ENCODE data around the gene AFAP1L2.

AFAP1L2 gene

GRCh38 chr10:114402871-114403540, 1.3 kb downstream of the AFAP1L2 start:
- peak overlapping the region; percentile 33 for H3K4me3 ChIP-seq (ENCODE audit: low read length)
- H2AFZ ChIP-seq (ENCODE audit: low read depth, low read length): peak overlapping the region; percentile 34
- no peaks in the 10 kb centered on the region for H3K36me3 ChIP-seq (ENCODE audit: insufficient read depth, low read length)
- no peaks in the 10 kb centered on the region for H3K9me3 ChIP-seq (ENCODE audit: low read length)
- peaks cover 17% of the 10 kb centered on the region for H3K4me1 ChIP-seq (ENCODE audit: insufficient read depth, low read length)
- H3K27me3 ChIP-seq (ENCODE audit: insufficient read depth, low read length): peaks cover 45% of the 10 kb centered on the region

- peaks cover 17% of the 10 kb centered on the region for H3K4me1 ChIP-seq (ENCODE audit: insufficient read depth, low read length)
- H3K36me3 ChIP-seq (ENCODE audit: insufficient read depth, low read length): no peaks in the 10 kb centered on the region
- no peak overlapping the region for H2AFZ ChIP-seq (ENCODE audit: low read depth, low read length)
- no peak overlapping the region for H3K4me3 ChIP-seq (ENCODE audit: low read length)
- no peaks in the 10 kb centered on the region for H3K9me3 ChIP-seq (ENCODE audit: low read length)
- peaks cover 38% of the 10 kb centered on the region for H3K27me3 ChIP-seq (ENCODE audit: insufficient read depth, low read length)
Observed at GRCh38 chr10:114402233-114402632, 2.1 kb downstream of the AFAP1L2 start.

GRCh38 chr10:114401195-114401791, 3.0 kb downstream of the AFAP1L2 start:
- Histone ChIP-seq H3K4me1 (ENCODE audit: insufficient read depth, low read length) (peaks cover 17% of the 10 kb centered on the region), H2AFZ (ENCODE audit: low read depth, low read length) (no peak overlapping the region), H3K4me3 (ENCODE audit: low read length) (no peak overlapping the region), H3K27me3 (ENCODE audit: insufficient read depth, low read length) (peaks cover 38% of the 10 kb centered on the region), H3K9me3 (ENCODE audit: low read length) (no peaks in the 10 kb centered on the region), H3K36me3 (ENCODE audit: insufficient read depth, low read length) (no peaks in the 10 kb centered on the region)

GRCh38 chr10:114400091-114400490, 4.2 kb downstream of the AFAP1L2 start:
- no peaks in the 10 kb centered on the region for H3K9me3 ChIP-seq (ENCODE audit: low read length)
- no peak overlapping the region for H2AFZ ChIP-seq (ENCODE audit: low read depth, low read length)
- no peak overlapping the region for H3K4me3 ChIP-seq (ENCODE audit: low read length)
- H3K27me3 ChIP-seq (ENCODE audit: insufficient read depth, low read length): peaks cover 33% of the 10 kb centered on the region
- H3K36me3 ChIP-seq (ENCODE audit: insufficient read depth, low read length): no peaks in the 10 kb centered on the region
- peaks cover 17% of the 10 kb centered on the region for H3K4me1 ChIP-seq (ENCODE audit: insufficient read depth, low read length)

- peaks cover 17% of the 10 kb centered on the region for H3K4me1 ChIP-seq (ENCODE audit: insufficient read depth, low read length)
- no peak overlapping the region for H2AFZ ChIP-seq (ENCODE audit: low read depth, low read length)
- no peak overlapping the region for H3K4me3 ChIP-seq (ENCODE audit: low read length)
- H3K27me3 ChIP-seq (ENCODE audit: insufficient read depth, low read length): peaks cover 28% of the 10 kb centered on the region
- H3K9me3 ChIP-seq (ENCODE audit: low read length): no peaks in the 10 kb centered on the region
- H3K36me3 ChIP-seq (ENCODE audit: insufficient read depth, low read length): no peaks in the 10 kb centered on the region
Observed at GRCh38 chr10:114399576-114399975, 4.7 kb downstream of the AFAP1L2 start.

GRCh38 chr10:114398587-114399331, 5.5 kb downstream of the AFAP1L2 start:
- Histone ChIP-seq H3K27me3 (ENCODE audit: insufficient read depth, low read length) (peaks cover 20% of the 10 kb centered on the region), H2AFZ (ENCODE audit: low read depth, low read length) (no peak overlapping the region), H3K4me1 (ENCODE audit: insufficient read depth, low read length) (peaks cover 15% of the 10 kb centered on the region), H3K9me3 (ENCODE audit: low read length) (no peaks in the 10 kb centered on the region), H3K36me3 (ENCODE audit: insufficient read depth, low read length) (no peaks in the 10 kb centered on the region), H3K4me3 (ENCODE audit: low read length) (no peak overlapping the region)

GRCh38 chr10:114397651-114398145, 6.6 kb downstream of the AFAP1L2 start:
- Histone ChIP-seq H3K4me1 (ENCODE audit: insufficient read depth, low read length) (peaks cover 4% of the 10 kb centered on the region), H3K9me3 (ENCODE audit: low read length) (no peaks in the 10 kb centered on the region), H2AFZ (ENCODE audit: low read depth, low read length) (no peak overlapping the region), H3K36me3 (ENCODE audit: insufficient read depth, low read length) (no peaks in the 10 kb centered on the region), H3K27me3 (ENCODE audit: insufficient read depth, low read length) (peaks cover 10% of the 10 kb centered on the region), H3K4me3 (ENCODE audit: low read length) (no peak overlapping the region)

- H2AFZ ChIP-seq (ENCODE audit: low read depth, low read length): no peak overlapping the region
Observed at GRCh38 chr10:114396464-114396863, 7.8 kb downstream of the AFAP1L2 start.

GRCh38 chr10:114395366-114396022, 8.8 kb downstream of the AFAP1L2 start:
- H3K36me3 ChIP-seq (ENCODE audit: insufficient read depth, low read length): no peaks in the 10 kb centered on the region
- H3K4me3 ChIP-seq (ENCODE audit: low read length): no peak overlapping the region
- H3K4me1 ChIP-seq (ENCODE audit: insufficient read depth, low read length): peaks cover 3% of the 10 kb centered on the region
- no peaks in the 10 kb centered on the region for H3K9me3 ChIP-seq (ENCODE audit: low read length)
- H2AFZ ChIP-seq (ENCODE audit: low read depth, low read length): no peak overlapping the region
- H3K27me3 ChIP-seq (ENCODE audit: insufficient read depth, low read length): no peaks in the 10 kb centered on the region

More at GRCh38 chr10:114396464-114396863, 7.8 kb downstream of the AFAP1L2 start:
- H3K27me3 ChIP-seq (ENCODE audit: insufficient read depth, low read length): peaks cover 7% of the 10 kb centered on the region
- H3K36me3 ChIP-seq (ENCODE audit: insufficient read depth, low read length): no peaks in the 10 kb centered on the region
- peaks cover 3% of the 10 kb centered on the region for H3K4me1 ChIP-seq (ENCODE audit: insufficient read depth, low read length)
- no peaks in the 10 kb centered on the region for H3K9me3 ChIP-seq (ENCODE audit: low read length)
- H3K4me3 ChIP-seq (ENCODE audit: low read length): no peak overlapping the region

- H3K9me3 ChIP-seq (ENCODE audit: low read length): no peaks in the 10 kb centered on the region
- H3K4me1 ChIP-seq (ENCODE audit: insufficient read depth, low read length): no peaks in the 10 kb centered on the region
- H3K36me3 ChIP-seq (ENCODE audit: insufficient read depth, low read length): no peaks in the 10 kb centered on the region
- no peak overlapping the region for H2AFZ ChIP-seq (ENCODE audit: low read depth, low read length)
- H3K4me3 ChIP-seq (ENCODE audit: low read length): no peak overlapping the region
- no peaks in the 10 kb centered on the region for H3K27me3 ChIP-seq (ENCODE audit: insufficient read depth, low read length)
Observed at GRCh38 chr10:114394531-114394930, 9.8 kb downstream of the AFAP1L2 start.

- no peaks in the 10 kb centered on the region for H3K9me3 ChIP-seq (ENCODE audit: low read length)
- H3K4me1 ChIP-seq (ENCODE audit: insufficient read depth, low read length): no peaks in the 10 kb centered on the region
- no peaks in the 10 kb centered on the region for H3K36me3 ChIP-seq (ENCODE audit: insufficient read depth, low read length)
- H3K27me3 ChIP-seq (ENCODE audit: insufficient read depth, low read length): no peaks in the 10 kb centered on the region
- no peak overlapping the region for H2AFZ ChIP-seq (ENCODE audit: low read depth, low read length)
- no peak overlapping the region for H3K4me3 ChIP-seq (ENCODE audit: low read length)
Observed at GRCh38 chr10:114393886-114394285, 10.4 kb downstream of the AFAP1L2 start.

GRCh38 chr10:114393482-114393881, 10.8 kb downstream of the AFAP1L2 start:
- Histone ChIP-seq H3K27me3 (ENCODE audit: insufficient read depth, low read length) (no peaks in the 10 kb centered on the region), H2AFZ (ENCODE audit: low read depth, low read length) (no peak overlapping the region), H3K9me3 (ENCODE audit: low read length) (no peaks in the 10 kb centered on the region), H3K4me3 (ENCODE audit: low read length) (no peak overlapping the region), H3K36me3 (ENCODE audit: insufficient read depth, low read length) (no peaks in the 10 kb centered on the region), H3K4me1 (ENCODE audit: insufficient read depth, low read length) (no peaks in the 10 kb centered on the region)
